HCT116 (cell line): ENCODE data around the gene AUTS2. TPM values are rescaled to one million over a fixed set of nuclear protein-coding genes. Genes with fewer than 3 reads are reported as not detected.

Source experiments
- ATAC-seq: fragments of 200-7000 bp; cut with Tn5 transposase; 2 replicates; pipeline ENCODE4 v1.9.1; 2020; ENCODE audit warnings: mild to moderate bottlenecking, moderate library complexity
- BruUV-seq: library from RNA; stranded (reverse); fragments of 400-500 nt; replicated peaks from 2 replicates; lab custom pipeline; 2021; lab: Mats Ljungman, UMichigan
- CTCF ChIA-PET: fragments of 300-600 bp; sonication (Branson Sonifier 250); formaldehyde crosslinking; loops from one replicate; lab custom pipeline; 2021; ENCODE audit warnings: antibody characterized with exemption; lab: Charles Lee
- POLR2A ChIA-PET: fragments of 300-600, 350-600 bp; sonication (Branson Sonifier 250); formaldehyde crosslinking; loops from one replicate; lab custom pipeline; 2021; ENCODE audit warnings: antibody characterized with exemption; lab: Charles Lee
- RAD21 ChIA-PET, 2 experiments: fragments of 300-600 bp; sonication (Branson Sonifier 250); formaldehyde crosslinking; loops; one replicate each; lab custom pipeline; 2023; ENCODE audit warnings: low total read pairs in 2 of 2; ENCODE audit not compliant: uncharacterized antibody in 2 of 2, unreplicated experiment in 2 of 2, low non-redundant PET in 1 of 2; lab: Charles Lee
- DNase-seq: peaks from one replicate; pipeline ENCODE4 v3.0.0-alpha.2; 2010; ENCODE audit warnings: low read depth, low spot score
- H2AFZ ChIP-seq: fragments of 200-600 bp; shearing (Covaris generic), sonication (generic); 2 replicates; pipeline ENCODE4 v1.6.1; 2017; ENCODE audit warnings: low read depth, mixed run types, mixed read lengths, antibody characterized with exemption, low read length; ENCODE audit not compliant: poor library complexity, severe bottlenecking
- H3K27ac ChIP-seq: 2 replicates; pipeline ENCODE4 v1.5.1; 2012; ENCODE audit warnings: low read depth, low read length
- H3K27me3 ChIP-seq: fragments of 200-600 bp; sonication (generic); 2 replicates; pipeline ENCODE4 v1.6.1; 2016; ENCODE audit warnings: mixed run types, low read length, mixed read lengths; ENCODE audit not compliant: insufficient read depth
- H3K36me3 ChIP-seq, 2 experiments: fragments of 200-500 bp in 1 of 2; fragments of 200-600 bp in 1 of 2; sonication (Bioruptor generic) in 1 of 2; sonication (generic) in 1 of 2; 2 replicates each; pipeline versions ENCODE4 v1.5.1 to v1.6.1; 2014 to 2016; ENCODE audit warnings: low read length in 2 of 2, inconsistent platforms in 1 of 2, mixed read lengths in 1 of 2, mixed run types in 1 of 2; ENCODE audit not compliant: insufficient read depth in 2 of 2, control insufficient read depth in 1 of 2
- H3K4me1 ChIP-seq, 2 experiments: fragments of 200-600 bp in 1 of 2; sonication (generic) in 1 of 2; 2 replicates each; pipeline versions ENCODE4 v1.5.1 to v1.6.1; 2012 to 2017; ENCODE audit warnings: low read length in 2 of 2, inconsistent platforms in 1 of 2, mild to moderate bottlenecking in 1 of 2, mixed read lengths in 1 of 2, mixed run types in 1 of 2, moderate library complexity in 1 of 2; ENCODE audit not compliant: insufficient read depth in 2 of 2, control insufficient read depth in 1 of 2
- H3K4me2 ChIP-seq: fragments of 200-600 bp; sonication (generic); 2 replicates; pipeline ENCODE4 v1.6.1; 2017; ENCODE audit warnings: mixed run types, low read length, mixed read lengths
- H3K4me3 ChIP-seq, 2 experiments: fragments of 200-600 bp in 1 of 2; sonication (generic) in 1 of 2; replicated peaks in 1 of 2; 2 replicates each; pipeline ENCODE4 v1.5.1; 2011 to 2016; ENCODE audit warnings: low read length in 2 of 2, control low read depth in 1 of 2, low read depth in 1 of 2, mild to moderate bottlenecking in 1 of 2, mixed read lengths in 1 of 2, mixed run types in 1 of 2
- H3K79me2 ChIP-seq: fragments of 200-600 bp; sonication (generic); 2 replicates; pipeline ENCODE4 v1.6.1; 2017; ENCODE audit warnings: mild to moderate bottlenecking, mixed run types, low read length, moderate library complexity, mixed read lengths; ENCODE audit not compliant: insufficient read depth
- H3K9ac ChIP-seq: fragments of 200-600 bp; sonication (generic); 2 replicates; pipeline ENCODE4 v1.6.1; 2016; ENCODE audit warnings: low read length, mixed read lengths
- H3K9me2 ChIP-seq: fragments of 200-600 bp; sonication (generic), shearing (Covaris generic); 2 replicates; pipeline ENCODE4 v1.6.1; 2017; ENCODE audit warnings: mixed run types, mild to moderate bottlenecking, moderate library complexity; ENCODE audit not compliant: insufficient read depth
- H3K9me3 ChIP-seq, 2 experiments: fragments of 200-500 bp in 1 of 2; fragments of 200-600 bp in 1 of 2; sonication (Bioruptor generic) in 1 of 2; sonication (generic) in 1 of 2; 2 replicates each; pipeline ENCODE4 v1.6.1; 2014 to 2017; ENCODE audit warnings: low read length in 2 of 2, mixed read lengths in 2 of 2, inconsistent platforms in 1 of 2, low read depth in 1 of 2, mild to moderate bottlenecking in 1 of 2, mixed run types in 1 of 2, moderate library complexity in 1 of 2; ENCODE audit not compliant: control insufficient read depth in 1 of 2, insufficient read depth in 1 of 2
- H4K20me1 ChIP-seq: fragments of 200-600 bp; sonication (generic), shearing (Covaris generic); 2 replicates; pipeline ENCODE4 v1.6.1; 2017; ENCODE audit warnings: mixed run types, mild to moderate bottlenecking, moderate library complexity; ENCODE audit not compliant: insufficient read depth
- ATF3 ChIP-seq: IDR thresholded peaks from 2 replicates; pipeline ENCODE4 v1.6.1; 2012
- CBX3 ChIP-seq: IDR thresholded peaks from 2 replicates; pipeline ENCODE4 v1.6.1; 2012; ENCODE audit warnings: low read depth
- CEBPB ChIP-seq: IDR thresholded peaks from 2 replicates; pipeline ENCODE4 v1.6.1; 2012; ENCODE audit warnings: low read depth
- EGR1 ChIP-seq: IDR thresholded peaks from 2 replicates; pipeline ENCODE4 v1.6.1; 2012; ENCODE audit warnings: low read depth
- ELF1 ChIP-seq: IDR thresholded peaks from 2 replicates; pipeline ENCODE4 v1.6.1; 2012; ENCODE audit warnings: low read depth, borderline replicate concordance
- EZH2 ChIP-seq: fragments of 200-600 bp; sonication (generic); IDR thresholded peaks from 2 replicates; pipeline ENCODE4 v1.6.1; 2017; ENCODE audit warnings: antibody characterized with exemption, mixed run types
- EZH2phosphoT487 ChIP-seq: fragments of 200-600 bp; IDR thresholded peaks from 2 replicates; pipeline ENCODE4 v1.6.1; 2018; ENCODE audit warnings: antibody characterized with exemption, borderline replicate concordance
- FOSL1 ChIP-seq: IDR thresholded peaks from 2 replicates; pipeline ENCODE4 v1.6.1; 2012; ENCODE audit warnings: low read depth
- MAX ChIP-seq: IDR thresholded peaks from 2 replicates; pipeline ENCODE4 v1.6.1; 2012
- POLR2A ChIP-seq: IDR thresholded peaks from 2 replicates; pipeline ENCODE4 v1.7.0; 2011; ENCODE audit warnings: borderline replicate concordance; ENCODE audit not compliant: insufficient read depth, insufficient read length; ENCODE audit errors: extremely low read depth
- POLR2AphosphoS5 ChIP-seq: IDR thresholded peaks from 2 replicates; pipeline ENCODE4 v1.6.1; 2011; ENCODE audit warnings: mild to moderate bottlenecking, low read depth, low read length, moderate library complexity
- RAD21 ChIP-seq: IDR thresholded peaks from 2 replicates; pipeline ENCODE4 v1.6.1; 2012; ENCODE audit warnings: low read depth, mild to moderate bottlenecking
- REST ChIP-seq: IDR thresholded peaks from 2 replicates; pipeline ENCODE4 v1.6.1; 2012; ENCODE audit warnings: low read depth
- SIN3A ChIP-seq: IDR thresholded peaks from 2 replicates; pipeline ENCODE4 v1.6.1; 2012; ENCODE audit warnings: low read depth
- SP1 ChIP-seq: IDR thresholded peaks from 2 replicates; pipeline ENCODE4 v1.6.1; 2012; ENCODE audit warnings: low read depth
- TCF7L2 ChIP-seq: IDR thresholded peaks from 2 replicates; pipeline ENCODE4 v1.7.0; 2011; ENCODE audit warnings: borderline replicate concordance, inconsistent platforms; ENCODE audit not compliant: insufficient read depth, insufficient read length; ENCODE audit errors: extremely low read depth
- YY1 ChIP-seq: IDR thresholded peaks from 2 replicates; pipeline ENCODE4 v1.6.1; 2011; ENCODE audit warnings: low read length, low read depth, moderate library complexity, mild to moderate bottlenecking; ENCODE audit not compliant: insufficient replicate concordance; ENCODE audit errors: extremely low read depth
- ZBTB33 ChIP-seq: IDR thresholded peaks from 2 replicates; pipeline ENCODE4 v1.6.1; 2011; ENCODE audit warnings: mild to moderate bottlenecking, low read length, moderate library complexity; ENCODE audit not compliant: insufficient replicate concordance; ENCODE audit errors: extremely low read depth
- ZFX ChIP-seq: fragments of 450-650 bp; IDR thresholded peaks from 2 replicates; pipeline ENCODE4 v1.6.1; 2017
- ZNF274 ChIP-seq: fragments of 200-500 bp; sonication (Bioruptor generic); IDR thresholded peaks from 2 replicates; pipeline ENCODE4 v1.6.1; 2014; ENCODE audit warnings: mild to moderate bottlenecking, low read depth, low read length, inconsistent platforms
- intact Hi-C: fragments of 100-400 bp; cut with micrococcal nuclease; formaldehyde crosslinking; loops from 2 replicates; pipeline ENCODE4 v1.10.0; 2022
- total RNA-seq: library from RNA; stranded (reverse); gene quantifications from one replicate; pipeline ENCODE4 v1.2.1, GENCODE V29; 2021; ENCODE audit not compliant: unreplicated experiment

The AUTS2 gene
- total RNA-seq, 1 experiment from 2014 or later, result 0.93 TPM

DNA sequence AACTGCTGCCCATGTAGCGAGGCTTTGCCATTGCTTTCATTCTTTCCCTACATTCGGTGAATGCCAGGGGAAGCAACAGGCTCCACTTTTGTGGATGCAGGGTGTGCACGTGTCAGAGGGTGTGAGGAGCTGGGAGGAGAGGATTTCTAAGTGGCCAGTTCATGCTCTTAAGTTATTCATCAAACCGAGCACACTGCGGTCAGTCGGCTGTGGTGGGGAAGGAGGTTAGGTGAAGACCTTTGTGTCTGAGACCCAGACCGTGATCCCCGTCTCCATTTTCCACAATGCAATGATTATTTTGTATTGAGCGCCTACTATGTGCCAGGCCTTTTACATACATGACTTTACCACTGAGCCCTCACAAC, 1095.0 kb downstream of the AUTS2 start:
- Histone ChIP-seq H3K9me3 (peaks cover 0 to under 1% of the 10 kb centered on the region in 2 experiments; a peak in 2 of 4 replicates), H3K9ac (no peak overlapping the region), H2AFZ (no peak overlapping the region), H3K4me3 (no peak overlapping the region), H4K20me1 (no peaks in the 10 kb centered on the region), H3K9me2 (no peaks in the 10 kb centered on the region), H3K36me3 (no peaks in the 10 kb centered on the region), H3K27ac (no peak overlapping the region), H3K4me2 (no peak overlapping the region), H3K27me3 (no peaks in the 10 kb centered on the region), H3K79me2 (no peaks in the 10 kb centered on the region), H3K4me1 (no peaks in the 10 kb centered on the region)
- DNase-seq (no peak), ATAC-seq (no peak)
- no TSS peak for BruUV-seq
- POLR2A ChIA-PET, result no interaction called here
- RAD21 ChIA-PET, result no interaction called here
- CTCF ChIA-PET, result no interaction called here
- intact Hi-C loops, result no loop called here
- TF ChIP-seq SIN3A, result no peak
- TF ChIP-seq MAX, result no peak
- no peak for TF ChIP-seq ELF1
- TF ChIP-seq SP1, result no peak
- TF ChIP-seq EZH2, result no peak
- TF ChIP-seq ATF3, result no peak
- no peak for TF ChIP-seq ZFX
- no peak for TF ChIP-seq RAD21
- no peak for TF ChIP-seq CBX3
- no peak for TF ChIP-seq EZH2phosphoT487
- TF ChIP-seq POLR2A, result no peak
- TF ChIP-seq FOSL1, result no peak
- TF ChIP-seq ZNF274, result no peak
- no peak for TF ChIP-seq YY1
- no peak for TF ChIP-seq ZBTB33
- no peak for TF ChIP-seq REST
- TF ChIP-seq EGR1, result no peak
- TF ChIP-seq POLR2AphosphoS5, result no peak
- no peak for TF ChIP-seq TCF7L2
- TF ChIP-seq CEBPB, result no peak
